GM13976 (cell line): Measurements from ENCODE around the gene PRKCA.

Experiments
- DNase-seq: peaks from one replicate; pipeline ENCODE4 v3.0.0; 2012; ENCODE audit warnings: low spot score
- CTCF ChIP-seq: IDR thresholded peaks from 2 replicates; pipeline ENCODE4 v1.5.1; 2012; ENCODE audit warnings: borderline replicate concordance, mild to moderate bottlenecking; ENCODE audit not compliant: insufficient read depth; ENCODE audit errors: extremely low read depth, missing control alignments, control extremely low read depth
- in situ Hi-C: fragments of 300-500 bp; cut with MboI; formaldehyde crosslinking; loops from one replicate; pipeline ENCODE4 v1.12.0; 2022; ENCODE audit warnings: low sequenced_read_pairs, mixed read lengths, inconsistent platforms; ENCODE audit not compliant: unreplicated experiment

Gene PRKCA

GRCh38 chr17:66299711-66300110 is 2.7 kb upstream of the PRKCA start:
- in situ Hi-C loops = no loop called here
- TF ChIP-seq CTCF = no peak

GRCh38 chr17:66300956-66301355 is 1.5 kb upstream of the PRKCA start:
- in situ Hi-C loops = no loop called here
- TF ChIP-seq CTCF = no peak
- DNase-seq = no peak

More at GRCh38 chr17:66299711-66300110, 2.7 kb upstream of the PRKCA start:
- DNase-seq = no peak

DNA sequence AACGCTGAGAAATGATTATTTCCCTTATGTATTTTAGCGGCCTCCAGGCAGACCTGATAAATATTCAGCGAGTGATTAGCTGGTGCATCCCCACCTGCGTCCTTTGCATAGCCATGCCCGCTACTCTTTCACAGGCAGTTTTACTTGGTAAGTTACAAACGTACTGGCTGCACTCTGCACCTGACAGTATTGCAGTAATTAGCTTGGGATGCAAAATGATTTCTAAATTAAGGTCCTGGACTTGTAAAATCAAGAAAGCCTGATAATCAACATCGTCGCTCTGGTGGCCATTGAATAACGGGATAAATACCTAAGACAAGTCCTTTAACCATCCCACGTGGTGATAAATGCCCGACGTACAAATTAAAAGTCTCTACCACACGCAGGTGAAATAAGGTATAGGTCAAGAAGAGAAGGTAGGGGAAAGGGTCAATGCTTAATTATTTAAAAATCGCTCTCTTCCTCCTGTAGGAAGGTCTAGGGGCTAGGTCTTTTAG is 998 bp upstream of the PRKCA start:
- no peak for TF ChIP-seq CTCF
- DNase-seq = no peak
- in situ Hi-C loops = no loop called here

DNA sequence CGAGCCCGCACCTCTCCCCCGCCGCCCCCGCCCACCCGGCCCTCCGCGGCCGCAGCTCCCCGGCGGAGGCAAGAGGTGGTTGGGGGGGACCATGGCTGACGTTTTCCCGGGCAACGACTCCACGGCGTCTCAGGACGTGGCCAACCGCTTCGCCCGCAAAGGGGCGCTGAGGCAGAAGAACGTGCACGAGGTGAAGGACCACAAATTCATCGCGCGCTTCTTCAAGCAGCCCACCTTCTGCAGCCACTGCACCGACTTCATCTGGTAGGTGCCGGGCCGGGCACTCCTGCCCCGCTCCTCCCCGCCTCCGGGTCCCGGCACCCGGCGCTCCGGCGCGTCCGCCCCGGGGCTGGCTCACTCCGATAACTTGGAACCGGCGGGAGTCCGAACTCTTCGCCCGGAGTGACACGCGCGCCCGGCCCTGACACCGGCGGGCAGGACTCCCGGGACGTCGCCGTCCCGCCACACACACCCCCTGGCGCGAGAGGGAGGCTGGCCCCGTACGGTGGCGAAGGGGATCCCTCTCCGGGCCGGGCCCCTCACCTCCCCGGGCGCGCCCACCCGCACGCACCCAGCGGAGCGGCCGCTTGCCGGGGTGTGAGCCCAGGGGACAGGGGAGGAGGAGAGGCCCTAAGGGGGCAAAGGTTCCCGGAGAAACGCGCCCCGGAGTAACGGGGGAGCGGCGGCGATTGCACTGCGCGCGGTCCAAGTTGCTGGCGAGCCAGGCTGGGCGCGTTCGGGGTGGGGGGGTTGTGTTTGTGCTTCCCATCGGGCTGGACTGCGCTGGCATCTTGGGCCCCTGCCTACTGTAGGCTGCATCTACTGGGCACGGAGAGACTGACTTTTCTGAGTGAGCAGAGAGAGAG is 581 bp downstream of the PRKCA start:
- in situ Hi-C loops = no loop called here
- DNase-seq = peak; percentile 49
- TF ChIP-seq CTCF = no peak

DNA sequence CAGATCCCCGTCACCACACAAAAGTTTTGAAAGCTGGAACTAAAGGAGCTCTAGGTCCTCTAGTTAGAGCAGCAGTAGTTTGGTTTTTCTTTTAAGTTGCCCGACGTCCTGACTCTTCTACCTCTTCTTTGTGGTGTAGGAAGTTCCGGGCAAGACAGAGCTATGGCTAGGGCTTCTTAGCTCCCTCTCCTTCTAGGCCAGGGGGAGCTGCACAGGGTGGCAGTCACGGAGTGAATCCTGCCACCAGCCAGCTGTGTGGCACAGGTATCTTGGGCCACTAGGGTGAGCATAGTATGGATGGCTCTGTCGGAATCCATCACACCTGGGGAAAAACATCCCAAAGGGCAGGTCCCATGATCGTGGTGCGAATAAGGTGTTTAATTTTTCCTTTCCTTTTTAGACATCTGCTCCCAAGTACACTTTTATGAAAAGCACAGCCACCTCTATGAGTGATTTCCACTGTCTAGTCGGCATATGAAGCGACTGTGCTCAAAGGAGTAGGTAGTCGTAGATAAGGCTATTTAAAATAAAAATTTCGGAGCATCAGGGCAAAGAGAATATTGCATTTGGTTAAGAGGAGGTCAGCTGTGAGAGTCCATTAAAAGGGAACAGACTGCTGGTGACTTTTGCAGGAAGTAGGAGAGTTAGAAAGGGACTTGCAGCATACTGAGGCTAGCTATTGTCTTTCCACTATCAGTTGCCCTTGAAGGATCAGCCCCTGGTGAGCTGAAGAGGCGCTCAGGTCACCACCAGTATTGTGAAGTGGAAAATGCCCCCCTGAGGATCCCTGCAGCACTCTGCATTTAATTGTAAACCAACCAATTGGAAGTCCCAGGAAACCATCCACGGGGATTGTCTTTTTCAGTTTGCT is 2.1 kb downstream of the PRKCA start:
- no peak for DNase-seq
- no peak for TF ChIP-seq CTCF
- in situ Hi-C loops = no loop called here

DNA sequence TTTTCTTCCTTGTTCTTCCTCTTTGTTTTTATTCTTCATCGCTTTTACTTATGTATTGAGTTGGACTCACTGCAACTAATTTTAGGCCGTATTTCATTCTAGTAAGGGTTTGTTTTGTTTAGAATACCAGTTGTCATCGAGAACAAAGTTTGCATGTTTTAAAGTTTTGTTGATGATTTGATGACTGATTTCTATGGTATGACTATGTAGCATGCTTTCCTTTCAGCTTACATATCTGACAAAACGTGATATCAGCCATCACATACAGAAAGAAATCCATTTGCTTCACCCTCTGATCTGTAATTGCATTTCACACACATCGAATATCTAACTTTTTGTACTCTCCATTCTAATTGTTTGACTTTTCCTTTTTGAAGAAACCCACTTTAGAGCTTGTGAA is 4.0 kb downstream of the PRKCA start:
- no peak for DNase-seq
- in situ Hi-C loops = no loop called here
- no peak for TF ChIP-seq CTCF
